Measurements from ENCODE around the gene GIGYF2. TPM values are rescaled to one million over a fixed set of nuclear protein-coding genes. Genes with fewer than 3 reads are reported as not detected.

Gene GIGYF2
- polyA plus RNA-seq, 1 experiment, result 34.6 TPM

- ChIA-PET CTCF (no interaction called here), POLR2A (no interaction called here)
- Histone ChIP-seq H3K27me3 (ENCODE audit: control insufficient read depth, insufficient read depth, low read length) (no peaks in the 10 kb centered on the region), H3K4me3 (ENCODE audit: low read depth, low read length) (no peak overlapping the region), H3K27ac (ENCODE audit: low read depth, low read length) (no peak overlapping the region), H3K9me3 (ENCODE audit: control insufficient read depth, insufficient read depth, low read length) (no peaks in the 10 kb centered on the region; the same call in 1 of the 2 replicates)
- DNase-seq (ENCODE audit: low read depth, low spot score), result no peak
- TF ChIP-seq CTCF (IDR thresholded peaks at IDR 0.05; ENCODE audit: low read depth, low read length), result no peak
Measured at GRCh38 chr2:232802091-232802490, 105.0 kb downstream of the GIGYF2 start.

- DNase-seq (ENCODE audit: low read depth, low spot score), result no peak
- H3K9me3 ChIP-seq (ENCODE audit: control insufficient read depth, insufficient read depth, low read length), result no peaks in the 10 kb centered on the region
- ChIA-PET POLR2A (no interaction called here), CTCF (interaction anchor here (0.8 to 1.4 kb wide), 2 partner anchors 10 to 442 kb away, joined by 3 to 5 read pairs; partner anchors contain the start of gene ATG16L1)
- no peaks in the 10 kb centered on the region for H3K27me3 ChIP-seq (ENCODE audit: control insufficient read depth, insufficient read depth, low read length)
- no peak overlapping the region for H3K4me3 ChIP-seq (ENCODE audit: low read depth, low read length)
- no peak overlapping the region for H3K27ac ChIP-seq (ENCODE audit: low read depth, low read length)
- no peak for TF ChIP-seq CTCF (IDR thresholded peaks at IDR 0.05; ENCODE audit: low read depth, low read length)
Measured at GRCh38 chr2:232809349-232810124, 112.4 kb downstream of the GIGYF2 start.

- Histone ChIP-seq H3K9me3 (ENCODE audit: control insufficient read depth, insufficient read depth, low read length) (no peaks in the 10 kb centered on the region), H3K27me3 (ENCODE audit: control insufficient read depth, insufficient read depth, low read length) (no peaks in the 10 kb centered on the region), H3K4me3 (ENCODE audit: low read depth, low read length) (no peak overlapping the region), H3K27ac (ENCODE audit: low read depth, low read length) (no peak overlapping the region)
- POLR2A ChIA-PET, result no interaction called here
- CTCF ChIA-PET, result interaction anchor here (0.9 kb wide), 1 partner anchor 243 kb away, joined by 4 read pairs; no protein-coding TSS in a partner anchor
- no peak for DNase-seq (ENCODE audit: low read depth, low spot score)
- no peak for TF ChIP-seq CTCF (IDR thresholded peaks at IDR 0.05; ENCODE audit: low read depth, low read length)
Measured at GRCh38 chr2:232810444-232810843, 113.3 kb downstream of the GIGYF2 start.

GRCh38 chr2:232815569-232815968, 118.4 kb downstream of the GIGYF2 start:
- H3K27ac ChIP-seq (ENCODE audit: low read depth, low read length), result no peak overlapping the region
- no peaks in the 10 kb centered on the region for H3K9me3 ChIP-seq (ENCODE audit: control insufficient read depth, insufficient read depth, low read length)
- DNase-seq (ENCODE audit: low read depth, low spot score), result no peak
- TF ChIP-seq CTCF (IDR thresholded peaks at IDR 0.05; ENCODE audit: low read depth, low read length), result no peak
- CTCF ChIA-PET, result no interaction called here
- H3K27me3 ChIP-seq (ENCODE audit: control insufficient read depth, insufficient read depth, low read length), result no peaks in the 10 kb centered on the region
- no peak overlapping the region for H3K4me3 ChIP-seq (ENCODE audit: low read depth, low read length)
- POLR2A ChIA-PET, result no interaction called here

- no peak for DNase-seq (ENCODE audit: low read depth, low spot score)
- Histone ChIP-seq H3K27me3 (ENCODE audit: control insufficient read depth, insufficient read depth, low read length) (no peaks in the 10 kb centered on the region), H3K4me3 (ENCODE audit: low read depth, low read length) (no peak overlapping the region), H3K27ac (ENCODE audit: low read depth, low read length) (no peak overlapping the region), H3K9me3 (ENCODE audit: control insufficient read depth, insufficient read depth, low read length) (no peaks in the 10 kb centered on the region)
- ChIA-PET CTCF (interaction anchor here (0.5 kb wide), 1 partner anchor 43 kb away, joined by 7 read pairs; no protein-coding TSS in a partner anchor), POLR2A (no interaction called here)
- TF ChIP-seq CTCF (IDR thresholded peaks at IDR 0.05; ENCODE audit: low read depth, low read length), result no peak
Measured at GRCh38 chr2:232816657-232817056, 119.5 kb downstream of the GIGYF2 start.

Measured in AG04450 (cell line).